GM23338 (cell line): ENCODE results near the gene HNF1A. TPM values are rescaled to one million over a fixed set of nuclear protein-coding genes. Genes with fewer than 3 reads are reported as not detected.

Source experiments
- ATAC-seq: fragments of 200-7000 bp; cut with Tn5 transposase; 3 replicates; pipeline ENCODE4 v1.9.1; 2020
- DNase-seq: peaks from one replicate; pipeline ENCODE4 v3.0.0-alpha.2; 2015; ENCODE audit warnings: low spot score
- H2AFZ ChIP-seq: fragments of 200-600 bp; sonication (generic); 2 replicates; pipeline ENCODE4 v1.8.0; 2016; ENCODE audit warnings: antibody characterized with exemption, mild to moderate bottlenecking, moderate library complexity
- H3F3A ChIP-seq: fragments of 200-600 bp; sonication (generic); replicated peaks from 2 replicates; pipeline ENCODE4 v1.8.0; 2017; ENCODE audit warnings: antibody characterized with exemption, mixed run types, low read depth
- H3K27ac ChIP-seq: fragments of 200-600 bp; sonication (generic); 2 replicates; pipeline ENCODE4 v1.6.1; 2016; ENCODE audit warnings: low read depth
- H3K27me3 ChIP-seq: fragments of 200-600 bp; sonication (generic); 2 replicates; pipeline ENCODE4 v1.8.0; 2016; ENCODE audit warnings: mild to moderate bottlenecking, mixed run types, moderate library complexity; ENCODE audit not compliant: insufficient read depth
- H3K36me3 ChIP-seq: fragments of 200-600 bp; sonication (generic); 2 replicates; pipeline ENCODE4 v1.8.0; 2016; ENCODE audit warnings: mild to moderate bottlenecking; ENCODE audit not compliant: insufficient read depth
- H3K4me1 ChIP-seq: fragments of 200-600 bp; sonication (generic); 2 replicates; pipeline ENCODE4 v1.8.0; 2016; ENCODE audit warnings: mild to moderate bottlenecking, moderate library complexity; ENCODE audit not compliant: insufficient read depth
- H3K4me2 ChIP-seq: fragments of 200-600 bp; sonication (generic); 2 replicates; pipeline ENCODE4 v1.7.1; 2017; ENCODE audit warnings: mixed run types
- H3K4me3 ChIP-seq: fragments of 200-600 bp; sonication (generic); 2 replicates; pipeline ENCODE4 v1.6.1; 2016; ENCODE audit warnings: mixed run types
- H3K79me2 ChIP-seq: fragments of 200-600 bp; sonication (generic); replicated peaks from 2 replicates; pipeline ENCODE4 v1.8.0; 2017; ENCODE audit warnings: mild to moderate bottlenecking; ENCODE audit not compliant: insufficient read depth
- H3K9me2 ChIP-seq: fragments of 200-600 bp; sonication (generic); 2 replicates; pipeline ENCODE4 v1.8.0; 2017; ENCODE audit not compliant: insufficient read depth
- H4K20me1 ChIP-seq: fragments of 200-600 bp; sonication (generic); replicated peaks from 2 replicates; pipeline ENCODE4 v1.8.0; 2017; ENCODE audit warnings: mild to moderate bottlenecking; ENCODE audit not compliant: insufficient read depth
- H3K27ac Mint-ChIP-seq: 2 replicates; pipeline ENCODE4 v1.8.0; 2020; ENCODE audit warnings: inconsistent platforms, mild to moderate bottlenecking, moderate library complexity, mixed read lengths
- H3K27me3 Mint-ChIP-seq: 3 replicates; pipeline ENCODE4 v1.8.0; 2022; ENCODE audit warnings: low read depth, mild to moderate bottlenecking, moderate library complexity, mixed read lengths, inconsistent platforms; ENCODE audit not compliant: insufficient read depth, poor library complexity
- H3K36me3 Mint-ChIP-seq: 3 replicates; pipeline ENCODE4 v1.8.0; 2021; ENCODE audit warnings: low read depth, mild to moderate bottlenecking, inconsistent platforms, moderate library complexity, mixed read lengths
- H3K4me1 Mint-ChIP-seq: 3 replicates; pipeline ENCODE4 v1.8.0; 2020; ENCODE audit warnings: mild to moderate bottlenecking, inconsistent platforms, mixed read lengths
- H3K4me3 Mint-ChIP-seq: 3 replicates; pipeline ENCODE4 v1.8.0; 2021; ENCODE audit warnings: moderate library complexity, mild to moderate bottlenecking, inconsistent platforms, mixed read lengths
- H3K9me3 Mint-ChIP-seq: 3 replicates; pipeline ENCODE4 v1.8.0; 2020; ENCODE audit warnings: moderate library complexity, mild to moderate bottlenecking, inconsistent platforms, mixed read lengths
- CREB1 ChIP-seq: fragments of 250-450 bp; sonication (Bioruptor Pico); IDR thresholded peaks from 2 replicates; pipeline ENCODE4 v1.5.0; 2020; ENCODE audit warnings: low read depth, mild to moderate bottlenecking, moderate library complexity
- CTCF ChIP-seq, 2 experiments: fragments of 200-600 bp in 1 of 2; sonication (generic) in 1 of 2; conservative IDR thresholded peaks; 2 replicates each; pipeline versions ENCODE4 v1.5.1 to v1.6.1; 2016 to 2017; ENCODE audit warnings: antibody characterized with exemption in 2 of 2, low read depth in 2 of 2, mild to moderate bottlenecking in 2 of 2, moderate library complexity in 1 of 2
- EZH2phosphoT487 ChIP-seq: fragments of 200-600 bp; sonication (generic); IDR thresholded peaks from one replicate; pipeline ENCODE4 v1.8.1; 2018; ENCODE audit warnings: antibody characterized with exemption; ENCODE audit not compliant: unreplicated experiment
- JUNB ChIP-seq: IDR thresholded peaks from one replicate; pipeline ENCODE4 v1.6.1; 2016; ENCODE audit warnings: antibody characterized with exemption; ENCODE audit not compliant: unreplicated experiment
- POLR2AphosphoS5 ChIP-seq: IDR thresholded peaks from 2 replicates; pipeline ENCODE4 v1.6.1; 2016; ENCODE audit warnings: antibody characterized with exemption, low read depth
- REST ChIP-seq: IDR thresholded peaks from one replicate; pipeline ENCODE4 v1.6.1; 2018; ENCODE audit warnings: antibody characterized with exemption; ENCODE audit not compliant: unreplicated experiment
- STAT1 ChIP-seq: IDR thresholded peaks from one replicate; pipeline ENCODE4 v1.6.1; 2016; ENCODE audit warnings: antibody characterized with exemption; ENCODE audit not compliant: unreplicated experiment
- ZNF114 ChIP-seq: fragments of 250-450 bp; sonication (Bioruptor Pico); IDR thresholded peaks from 2 replicates; pipeline ENCODE4 v1.5.0; 2020; ENCODE audit warnings: mild to moderate bottlenecking, moderate library complexity
- ZNF331 ChIP-seq: fragments of 250-450 bp; sonication (Bioruptor Pico); IDR thresholded peaks from 2 replicates; pipeline ENCODE4 v1.5.0; 2020; ENCODE audit warnings: low read depth, mild to moderate bottlenecking, moderate library complexity
- polyA plus RNA-seq: library from polyadenylated mRNA; unstranded; fragments of >200 nt; fragmentation: Nextera tagmentation; extraction: Ambion mirVana; gene quantifications from 2 replicates; pipeline ENCODE4 v1.2.1, GENCODE V29; 2016
- total RNA-seq: library from RNA; depleted of rRNA; stranded (reverse); fragments of >200 nt; shearing (Covaris generic); gene quantifications from 2 replicates; pipeline ENCODE4 v1.2.3, GENCODE V29; 2014
- TF ChIP-seq, protein P1 (sequence below): IDR thresholded peaks from 2 replicates; pipeline ENCODE4 v1.6.1; 2016; ENCODE audit warnings: antibody characterized with exemption

The HNF1A gene
- total and polyA plus RNA-seq, 2 experiments from 2014 or later: 0.11 TPM; not detected in 1

DNA sequence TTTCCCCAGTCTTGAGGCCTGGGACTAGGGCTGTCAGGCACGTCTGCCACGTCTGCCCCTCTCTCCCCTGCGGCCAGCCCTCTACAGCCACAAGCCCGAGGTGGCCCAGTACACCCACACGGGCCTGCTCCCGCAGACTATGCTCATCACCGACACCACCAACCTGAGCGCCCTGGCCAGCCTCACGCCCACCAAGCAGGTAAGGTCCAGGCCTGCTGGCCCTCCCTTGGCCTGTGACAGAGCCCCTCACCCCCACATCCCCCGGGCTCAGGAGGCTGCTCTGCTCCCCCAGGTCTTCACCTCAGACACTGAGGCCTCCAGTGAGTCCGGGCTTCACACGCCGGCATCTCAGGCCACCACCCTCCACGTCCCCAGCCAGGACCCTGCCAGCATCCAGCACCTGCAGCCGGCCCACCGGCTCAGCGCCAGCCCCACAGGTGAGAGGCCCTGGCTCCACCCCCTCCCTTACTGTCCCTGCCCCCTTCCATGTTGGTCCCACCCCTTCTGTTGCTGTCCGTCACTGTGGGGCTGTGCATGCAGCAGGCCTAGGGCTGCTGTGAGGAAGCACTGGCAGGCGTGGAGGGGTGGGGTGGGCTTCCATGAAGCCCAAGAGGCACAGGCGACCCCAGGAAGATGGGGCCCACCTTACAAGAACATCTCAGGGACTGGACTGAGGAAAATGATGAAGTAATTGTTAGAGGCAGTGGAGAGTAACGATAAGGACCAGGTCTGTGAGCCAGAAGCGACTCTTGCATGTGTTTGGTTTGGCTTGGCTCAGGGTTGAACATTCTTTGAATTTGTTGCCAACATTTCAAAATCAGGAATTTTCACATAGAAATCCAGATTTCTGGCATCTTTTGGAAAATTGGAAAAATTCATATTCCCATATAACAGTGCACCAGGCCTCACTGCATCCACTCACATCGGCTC, 21.1 kb downstream of the HNF1A start:
- peak overlapping the region; percentile 74 for H3K4me2 ChIP-seq
- no peaks in the 10 kb centered on the region for H3K9me2 ChIP-seq
- H4K20me1 ChIP-seq: peaks cover 4% of the 10 kb centered on the region; the same call in 1 of the 2 replicates
- H3F3A ChIP-seq: no peaks in the 10 kb centered on the region
- ATAC-seq: peak; percentile 96
- TF ChIP-seq POLR2AphosphoS5 (peak; percentile 57; the same call in 1 of the 2 replicates), CREB1 (CRISPR knock-in tag) (no peak), STAT1 (no peak)
- Mint-ChIP-seq H3K27me3 (peaks cover 8% of the 10 kb centered on the region), H3K4me3 (peak overlapping the region; percentile 51; the same call in 2 of the 3 replicates), H3K27ac (no peak overlapping the region), H3K36me3 (peaks cover 24% of the 10 kb centered on the region), H3K9me3 (no peaks in the 10 kb centered on the region; the same call in 2 of the 3 replicates), H3K4me1 (peaks cover 2% of the 10 kb centered on the region; the same call in 2 of the 3 replicates)
- H3K4me3 ChIP-seq: peak overlapping the region; percentile 45; the same call in 1 of the 2 replicates
- peak; percentile 89 for DNase-seq
- no peaks in the 10 kb centered on the region for H3K79me2 ChIP-seq
- H3K27ac ChIP-seq: no peak overlapping the region; the same call in 1 of the 2 replicates
- no peaks in the 10 kb centered on the region for H3K27me3 ChIP-seq
- H3K4me1 ChIP-seq: peaks cover 4% of the 10 kb centered on the region; the same call in 1 of the 2 replicates
- H2AFZ ChIP-seq: no peak overlapping the region
- peaks cover 11% of the 10 kb centered on the region for H3K36me3 ChIP-seq

DNA sequence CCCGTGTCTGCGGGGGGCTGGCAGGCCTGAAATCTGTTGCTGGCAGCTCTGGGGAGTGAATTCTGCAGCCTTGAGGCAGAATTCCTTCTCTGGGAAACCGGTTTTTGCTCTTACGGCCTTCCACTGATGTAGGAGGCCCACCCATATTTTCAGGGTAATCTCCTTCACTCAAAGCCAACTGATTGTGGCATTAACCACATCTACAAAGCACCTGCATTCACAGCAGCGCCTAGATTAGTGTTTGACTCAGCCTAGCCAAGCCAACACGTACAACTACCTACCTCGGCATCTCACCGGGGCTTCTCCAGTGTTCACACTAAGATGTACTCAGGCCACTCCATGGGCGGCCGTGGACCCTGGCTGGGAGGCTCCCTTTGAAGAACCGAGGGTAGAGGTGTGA, 22.2 kb downstream of the HNF1A start:
- ATAC-seq (no peak), DNase-seq (no peak)
- Histone ChIP-seq H3K27ac (no peak overlapping the region), H3K4me2 (no peak overlapping the region), H4K20me1 (peaks cover 8% of the 10 kb centered on the region; the same call in 1 of the 2 replicates), H3K79me2 (no peaks in the 10 kb centered on the region), H3K9me2 (no peaks in the 10 kb centered on the region), H3F3A (no peaks in the 10 kb centered on the region), H3K4me3 (no peak overlapping the region), H3K4me1 (peaks cover 4% of the 10 kb centered on the region; the same call in 1 of the 2 replicates), H3K36me3 (peaks cover 15% of the 10 kb centered on the region), H2AFZ (no peak overlapping the region), H3K27me3 (no peaks in the 10 kb centered on the region)
- H3K4me3 Mint-ChIP-seq: no peak overlapping the region
- H3K9me3 Mint-ChIP-seq: no peaks in the 10 kb centered on the region; the same call in 2 of the 3 replicates
- H3K27ac Mint-ChIP-seq: no peak overlapping the region
- H3K36me3 Mint-ChIP-seq: peaks cover 34% of the 10 kb centered on the region
- H3K27me3 Mint-ChIP-seq: peaks cover 13% of the 10 kb centered on the region
- peaks cover 2% of the 10 kb centered on the region; the same call in 2 of the 3 replicates for H3K4me1 Mint-ChIP-seq
- no peak for TF ChIP-seq JUNB
- no peak for TF ChIP-seq REST
- TF ChIP-seq EZH2phosphoT487: no peak
- TF ChIP-seq, protein P1, sequence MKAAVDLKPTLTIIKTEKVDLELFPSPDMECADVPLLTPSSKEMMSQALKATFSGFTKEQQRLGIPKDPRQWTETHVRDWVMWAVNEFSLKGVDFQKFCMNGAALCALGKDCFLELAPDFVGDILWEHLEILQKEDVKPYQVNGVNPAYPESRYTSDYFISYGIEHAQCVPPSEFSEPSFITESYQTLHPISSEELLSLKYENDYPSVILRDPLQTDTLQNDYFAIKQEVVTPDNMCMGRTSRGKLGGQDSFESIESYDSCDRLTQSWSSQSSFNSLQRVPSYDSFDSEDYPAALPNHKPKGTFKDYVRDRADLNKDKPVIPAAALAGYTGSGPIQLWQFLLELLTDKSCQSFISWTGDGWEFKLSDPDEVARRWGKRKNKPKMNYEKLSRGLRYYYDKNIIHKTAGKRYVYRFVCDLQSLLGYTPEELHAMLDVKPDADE: no peak
- TF ChIP-seq ZNF114 (CRISPR knock-in tag): no peak
- no peak for TF ChIP-seq CTCF (conservative IDR thresholded peaks at IDR 0.05; ENCODE audit: low read depth in 2 of 2)
- no peak for TF ChIP-seq POLR2AphosphoS5
- TF ChIP-seq ZNF331 (CRISPR knock-in tag): no peak
